ENCODE data around the gene HOXA6. TPM values are rescaled to one million over a fixed set of nuclear protein-coding genes. Genes with fewer than 3 reads are reported as not detected.

The HOXA6 gene
- total and polyA plus RNA-seq, 2 experiments from 2014 or later, result not detected

- TF ChIP-seq CTCF (IDR thresholded peaks at IDR 0.05; ENCODE audit: low read depth, low read length), result no peak
- no peak for DNase-seq (ENCODE audit: low read depth in 1 of 2, low spot score in 1 of 2)
- H3K27ac ChIP-seq, result no peak overlapping the region
- no peaks in the 10 kb centered on the region for H3K9me3 ChIP-seq (ENCODE audit: low read depth)
- peaks cover 100% of the 10 kb centered on the region for H3K27me3 ChIP-seq
- no peaks in the 10 kb centered on the region for H3K36me3 ChIP-seq
- H3K4me3 ChIP-seq, result no peak overlapping the region
- H3K4me1 ChIP-seq (ENCODE audit: low read depth), result peaks cover 3% of the 10 kb centered on the region
Observed at GRCh38 chr7:27182285-27182841, 34.8 kb upstream of the HOXA6 start.

- Histone ChIP-seq H3K4me1 (ENCODE audit: low read depth) (peaks cover 3% of the 10 kb centered on the region), H3K36me3 (no peaks in the 10 kb centered on the region), H3K27me3 (peaks cover 100% of the 10 kb centered on the region), H3K9me3 (ENCODE audit: low read depth) (no peaks in the 10 kb centered on the region), H3K4me3 (no peak overlapping the region), H3K27ac (no peak overlapping the region)
- no peak for DNase-seq (ENCODE audit: low read depth in 1 of 2, low spot score in 1 of 2)
- TF ChIP-seq CTCF (IDR thresholded peaks at IDR 0.05; ENCODE audit: low read depth, low read length), result no peak
Observed at GRCh38 chr7:27181795-27182275, 34.3 kb upstream of the HOXA6 start.

GRCh38 chr7:27180431-27181420 lies 33.2 kb upstream of the HOXA6 start:
- no peak for TF ChIP-seq CTCF (IDR thresholded peaks at IDR 0.05; ENCODE audit: low read depth, low read length)
- Histone ChIP-seq H3K36me3 (no peaks in the 10 kb centered on the region), H3K9me3 (ENCODE audit: low read depth) (no peaks in the 10 kb centered on the region), H3K27ac (no peak overlapping the region), H3K4me3 (no peak overlapping the region), H3K27me3 (peaks cover 100% of the 10 kb centered on the region), H3K4me1 (ENCODE audit: low read depth) (peaks cover 3% of the 10 kb centered on the region)
- DNase-seq (ENCODE audit: low read depth in 1 of 2, low spot score in 1 of 2), result no peak

- peak; percentile 89 for TF ChIP-seq CTCF (IDR thresholded peaks at IDR 0.05; ENCODE audit: low read depth, low read length)
- Histone ChIP-seq H3K4me3 (no peak overlapping the region), H3K9me3 (ENCODE audit: low read depth) (no peaks in the 10 kb centered on the region), H3K36me3 (no peaks in the 10 kb centered on the region), H3K27me3 (peaks cover 100% of the 10 kb centered on the region), H3K27ac (no peak overlapping the region), H3K4me1 (ENCODE audit: low read depth) (peaks cover 3% of the 10 kb centered on the region)
- DNase-seq (ENCODE audit: low read depth in 1 of 2, low spot score in 1 of 2), result peak; percentile 63
Observed at GRCh38 chr7:27179503-27180430, 32.2 kb upstream of the HOXA6 start.

GRCh38 chr7:27179030-27179429 lies 31.5 kb upstream of the HOXA6 start:
- no peak for DNase-seq (ENCODE audit: low read depth in 1 of 2, low spot score in 1 of 2)
- Histone ChIP-seq H3K27ac (no peak overlapping the region), H3K27me3 (peaks cover 100% of the 10 kb centered on the region)

More at GRCh38 chr7:27179030-27179429, 31.5 kb upstream of the HOXA6 start:
- no peak overlapping the region for H3K4me3 ChIP-seq
- peaks cover 3% of the 10 kb centered on the region for H3K4me1 ChIP-seq (ENCODE audit: low read depth)
- TF ChIP-seq CTCF (IDR thresholded peaks at IDR 0.05; ENCODE audit: low read depth, low read length), result no peak
- H3K9me3 ChIP-seq (ENCODE audit: low read depth), result no peaks in the 10 kb centered on the region
- no peaks in the 10 kb centered on the region for H3K36me3 ChIP-seq

All from cardiac muscle cell (in vitro differentiated cells and primary cell).